Gastroesophageal sphincter (tissue), 4 donors: ENCODE results near the gene BCO2. TPM values are rescaled to one million over a fixed set of nuclear protein-coding genes. Genes with fewer than 3 reads are reported as not detected.

ENCODE experiments used
- ATAC-seq: fragments of 150-250 bp; one replicate; pipeline ENCODE4 v1.9.1; 2016; ENCODE audit warnings: mild to moderate bottlenecking, moderate library complexity
- H3K27ac ChIP-seq, 4 donors: fragments of 200-600 bp; sonication (generic) in 3 of 4; 1 replicate in 3 of 4; 2 replicates in 1 of 4; pipeline ENCODE4 v1.5.1; 2016 to 2019
- H3K27me3 ChIP-seq: fragments of 200-600 bp; sonication (generic); one replicate; pipeline ENCODE4 v1.5.1; 2019
- H3K36me3 ChIP-seq, 2 donors: fragments of 200-600 bp; sonication (generic); one replicate each; pipeline ENCODE4 v1.5.1; 2019; ENCODE audit warnings: control low read depth in 1 of 2
- H3K4me1 ChIP-seq, 3 donors: fragments of 200-600 bp; sonication (generic); 1 replicate in 2 of 3; 2 replicates in 1 of 3; pipeline ENCODE4 v1.5.1; 2016 to 2019; ENCODE audit warnings: control low read depth in 2 of 3
- H3K4me3 ChIP-seq, 2 donors: fragments of 200-600 bp; sonication (generic); one replicate each; pipeline ENCODE4 v1.5.1; 2019; ENCODE audit warnings: mild to moderate bottlenecking in 1 of 2, moderate library complexity in 1 of 2
- H3K9me3 ChIP-seq, 3 donors: fragments of 200-600 bp; sonication (generic); one replicate each; pipeline ENCODE4 v1.5.1; 2017 to 2019; ENCODE audit warnings: control low read depth in 2 of 3
- EP300 ChIP-seq: sonication (generic); formaldehyde crosslinking; IDR thresholded peaks from one replicate; pipeline ENCODE4 v1.6.1; 2017; ENCODE audit warnings: antibody characterized with exemption, mild to moderate bottlenecking
- POLR2A ChIP-seq, 2 donors: fragments of 450-650 bp; IDR thresholded peaks; one replicate each; pipeline ENCODE4 v1.6.1; 2017; ENCODE audit warnings: antibody characterized with exemption in 2 of 2, mild to moderate bottlenecking in 2 of 2, moderate library complexity in 1 of 2
- POLR2AphosphoS5 ChIP-seq: sonication (generic); formaldehyde crosslinking; IDR thresholded peaks from one replicate; pipeline ENCODE4 v1.6.1; 2017; ENCODE audit warnings: antibody characterized with exemption
- WGBS, 2 donors: methylation state at CpG; one replicate each; pipeline ENCODE4 v1.1.5; 2018; ENCODE audit warnings: low coverage in 1 of 2; 5-methylcytosine and 5-hydroxymethylcytosine counted together
- total RNA-seq, 4 donors: library from RNA; depleted of rRNA; stranded (reverse); fragments of >200 nt; gene quantifications; one replicate each; pipeline ENCODE4 v1.1.0, GENCODE V29; 2016
- TF ChIP-seq, protein P1 (sequence below), 4 experiments: fragments of 200-600 bp in 2 of 4; fragments of 450-650 bp in 2 of 4; sonication (generic) in 1 of 4; IDR thresholded peaks; one replicate each; pipeline ENCODE4 v1.5.1; 2017 to 2019; ENCODE audit warnings: antibody characterized with exemption in 4 of 4, mild to moderate bottlenecking in 2 of 4, moderate library complexity in 2 of 4

Gene BCO2
- total RNA-seq, 4 donors from 2014 or later: 0.96 to 7.5 (median 6.6) TPM

DNA sequence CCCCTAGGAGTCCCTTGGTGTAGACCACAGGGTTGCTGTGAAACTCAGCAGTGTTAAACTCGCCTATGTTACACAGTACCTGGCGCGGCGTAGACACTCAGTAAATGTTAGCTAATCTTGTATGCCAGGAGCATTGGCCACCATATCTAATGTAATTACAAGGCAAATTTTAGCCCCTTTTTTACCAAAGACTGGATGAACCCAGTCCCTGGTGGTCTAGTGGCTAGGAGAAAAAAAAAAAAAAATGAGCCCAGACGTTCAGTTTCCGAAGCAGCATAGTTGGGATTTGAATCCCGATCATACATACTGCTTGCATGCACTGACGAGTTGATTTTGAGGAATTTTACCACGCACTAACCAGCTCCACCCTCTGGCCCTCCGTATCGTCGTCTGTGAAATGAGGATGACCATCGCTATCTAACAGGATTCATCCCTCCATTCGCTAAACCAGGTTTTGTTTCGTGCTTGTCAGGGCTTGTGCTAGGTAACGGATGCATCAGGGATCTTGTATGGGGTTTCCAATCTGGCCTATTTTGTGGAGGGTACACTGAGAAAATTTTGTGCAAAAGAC lies 51.6 kb downstream of the BCO2 start:
- peaks cover 0 to 35% of the 10 kb centered on the region in 2 donors for H3K36me3 ChIP-seq
- H3K27ac ChIP-seq: peak overlapping the region; percentile 91 to 100 (median 96)
- peaks cover 6 to 27% (median 7%) of the 10 kb centered on the region in 3 donors for H3K4me1 ChIP-seq
- H3K27me3 ChIP-seq: no peaks in the 10 kb centered on the region
- no peaks in the 10 kb centered on the region for H3K9me3 ChIP-seq
- peak overlapping the region; percentile 61 to 62 for H3K4me3 ChIP-seq
- TF ChIP-seq, protein P1, sequence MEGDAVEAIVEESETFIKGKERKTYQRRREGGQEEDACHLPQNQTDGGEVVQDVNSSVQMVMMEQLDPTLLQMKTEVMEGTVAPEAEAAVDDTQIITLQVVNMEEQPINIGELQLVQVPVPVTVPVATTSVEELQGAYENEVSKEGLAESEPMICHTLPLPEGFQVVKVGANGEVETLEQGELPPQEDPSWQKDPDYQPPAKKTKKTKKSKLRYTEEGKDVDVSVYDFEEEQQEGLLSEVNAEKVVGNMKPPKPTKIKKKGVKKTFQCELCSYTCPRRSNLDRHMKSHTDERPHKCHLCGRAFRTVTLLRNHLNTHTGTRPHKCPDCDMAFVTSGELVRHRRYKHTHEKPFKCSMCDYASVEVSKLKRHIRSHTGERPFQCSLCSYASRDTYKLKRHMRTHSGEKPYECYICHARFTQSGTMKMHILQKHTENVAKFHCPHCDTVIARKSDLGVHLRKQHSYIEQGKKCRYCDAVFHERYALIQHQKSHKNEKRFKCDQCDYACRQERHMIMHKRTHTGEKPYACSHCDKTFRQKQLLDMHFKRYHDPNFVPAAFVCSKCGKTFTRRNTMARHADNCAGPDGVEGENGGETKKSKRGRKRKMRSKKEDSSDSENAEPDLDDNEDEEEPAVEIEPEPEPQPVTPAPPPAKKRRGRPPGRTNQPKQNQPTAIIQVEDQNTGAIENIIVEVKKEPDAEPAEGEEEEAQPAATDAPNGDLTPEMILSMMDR (IDR thresholded peaks at IDR 0.05): peak in 1 of 4 experiments; percentile 18
- TF ChIP-seq EP300 (no peak), POLR2A (IDR thresholded peaks at IDR 0.05) (no peak), POLR2AphosphoS5 (no peak)
- peak; percentile 55 for ATAC-seq
- 2 to 5% methylated on average over 12 to 13 of the region's 16 CpGs for WGBS, 2 donors

DNA sequence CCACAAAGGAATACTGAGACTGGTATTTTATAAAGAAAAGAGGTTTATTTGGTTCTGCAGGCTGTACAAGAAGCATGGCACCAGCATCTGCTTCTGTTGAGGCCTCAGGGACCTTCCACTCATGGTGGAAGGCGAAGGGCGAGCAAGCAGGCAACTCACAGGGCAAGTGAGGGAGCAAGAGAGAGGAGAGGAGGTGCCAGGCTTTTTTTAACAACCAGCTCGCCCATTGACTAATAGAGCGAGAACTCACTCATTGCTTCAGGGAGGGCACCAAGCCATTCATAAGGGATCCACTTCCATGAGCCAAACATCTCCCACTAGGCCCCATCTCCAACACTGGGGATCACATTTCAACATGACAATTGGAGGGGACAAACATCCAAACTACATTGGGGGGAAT lies 52.2 kb downstream of the BCO2 start:
- TF ChIP-seq POLR2A (IDR thresholded peaks at IDR 0.05): no peak
- no peak for TF ChIP-seq EP300
- no peak for TF ChIP-seq POLR2AphosphoS5
- TF ChIP-seq, protein P1 (IDR thresholded peaks at IDR 0.05): no peak
- H3K27me3 ChIP-seq: no peaks in the 10 kb centered on the region
- no peaks in the 10 kb centered on the region for H3K9me3 ChIP-seq
- peaks cover 6 to 24% (median 7%) of the 10 kb centered on the region in 3 donors for H3K4me1 ChIP-seq
- no peak for ATAC-seq
- H3K27ac ChIP-seq: peak overlapping the region; percentile 91 to 100 (median 96)
- peaks cover 0 to 41% of the 10 kb centered on the region in 2 donors for H3K36me3 ChIP-seq
- 40% methylated on average over 1 of the region's 4 CpGs; no CpG with 5 or more reads in 1 of the 2 donors for WGBS, 2 donors
- peak overlapping the region; percentile 61 to 62 for H3K4me3 ChIP-seq

DNA sequence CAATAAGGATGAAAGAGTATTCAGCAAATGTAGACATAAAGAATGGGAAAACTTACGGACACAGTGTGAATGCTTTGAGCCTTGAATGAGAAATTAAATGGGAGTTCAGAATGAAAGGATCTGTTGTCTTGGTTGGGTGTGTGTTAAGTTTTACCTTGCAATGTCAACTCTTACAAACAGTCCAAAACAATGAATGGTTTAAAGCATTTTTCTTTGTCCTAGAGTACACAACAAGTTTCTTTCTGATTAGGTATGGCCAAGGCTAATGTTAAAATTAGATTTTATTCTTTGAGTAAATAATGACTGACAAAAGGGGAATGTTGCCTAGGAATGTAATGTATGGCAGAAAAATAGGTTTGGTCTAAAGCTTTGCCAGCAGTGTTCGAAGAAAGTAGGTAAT lies 53.4 kb downstream of the BCO2 start:
- TF ChIP-seq, protein P1 (IDR thresholded peaks at IDR 0.05): no peak
- no peak for TF ChIP-seq EP300
- TF ChIP-seq POLR2A (IDR thresholded peaks at IDR 0.05): no peak
- TF ChIP-seq POLR2AphosphoS5: no peak
- WGBS, 2 donors: 77 to 92% methylated on average over 2 of the region's 2 CpGs
- Histone ChIP-seq H3K27ac (no peak overlapping the region), H3K4me1 (peaks cover 6 to 24% (median 7%) of the 10 kb centered on the region in 3 donors), H3K4me3 (no peak overlapping the region), H3K36me3 (peaks cover 0 to 53% of the 10 kb centered on the region in 2 donors), H3K27me3 (no peaks in the 10 kb centered on the region), H3K9me3 (no peaks in the 10 kb centered on the region)
- no peak for ATAC-seq

DNA sequence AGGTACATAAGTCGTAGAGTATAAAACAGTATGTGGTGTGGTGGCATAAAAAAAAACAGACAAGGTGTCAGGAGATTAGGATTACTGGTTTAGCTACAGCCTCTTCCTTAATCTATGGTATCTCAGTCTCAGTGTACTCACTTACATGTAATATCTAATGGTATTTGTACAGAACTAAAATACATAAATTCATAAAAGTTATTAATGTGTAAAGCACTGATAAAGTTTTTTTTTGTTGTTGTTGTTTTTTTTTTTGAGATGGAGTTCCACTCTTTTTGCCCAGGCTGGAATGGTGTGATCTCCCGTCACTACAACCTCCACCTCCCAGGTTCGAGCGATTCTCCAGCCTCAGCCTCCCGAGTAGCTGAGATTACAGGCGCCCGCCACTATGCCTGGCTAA lies 53.8 kb downstream of the BCO2 start:
- H3K27ac ChIP-seq: no peak overlapping the region
- peaks cover 0 to 58% of the 10 kb centered on the region in 2 donors for H3K36me3 ChIP-seq
- no peaks in the 10 kb centered on the region for H3K9me3 ChIP-seq
- H3K27me3 ChIP-seq: no peaks in the 10 kb centered on the region
- ATAC-seq: no peak
- 89 to 100% methylated on average over 1 to 6 of the region's 7 CpGs for WGBS, 2 donors
- peaks cover 6 to 24% (median 7%) of the 10 kb centered on the region in 3 donors for H3K4me1 ChIP-seq
- no peak overlapping the region for H3K4me3 ChIP-seq
- TF ChIP-seq, protein P1 (IDR thresholded peaks at IDR 0.05): no peak
- TF ChIP-seq POLR2AphosphoS5: no peak
- no peak for TF ChIP-seq POLR2A (IDR thresholded peaks at IDR 0.05)
- no peak for TF ChIP-seq EP300
